Stimulated activated CD4-positive, alpha-beta T cell treated with anti-CD3 and anti-CD28 coated beads, Interleukin-4, amount 100 ng/mL, for 24 hours (primary cell): ENCODE measurements around the gene TAX1BP3.

Experiments
- DNase-seq: peaks from one replicate; pipeline ENCODE4 v3.0.0-alpha.2; 2020

Gene TAX1BP3

GRCh38 chr17:3688027-3688553 is 19.7 kb upstream of the TAX1BP3 start:
- DNase-seq = no peak

DNA sequence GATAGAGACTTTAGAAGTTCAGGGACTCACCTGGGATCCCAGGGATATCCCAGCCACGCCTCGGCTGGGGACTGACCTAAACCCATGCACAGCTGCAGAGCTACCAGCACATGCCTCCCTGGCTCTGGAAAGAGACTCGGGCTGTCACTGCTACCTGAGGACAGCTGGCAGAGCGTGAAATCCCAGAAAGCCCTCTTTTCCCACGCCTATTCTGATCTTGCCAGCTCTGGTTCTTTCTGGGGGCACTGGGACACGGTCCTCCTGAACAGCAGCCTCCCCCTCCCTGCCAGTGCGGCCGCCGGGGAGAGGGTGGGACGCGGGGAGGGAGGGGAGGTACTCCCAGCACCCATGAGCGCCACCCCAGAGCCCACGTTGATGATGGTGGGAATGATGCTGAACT is 16.8 kb upstream of the TAX1BP3 start:
- DNase-seq = no peak

GRCh38 chr17:3683054-3683511 is 14.7 kb upstream of the TAX1BP3 start:
- DNase-seq = peak; percentile 65

- no peak for DNase-seq
Measured at GRCh38 chr17:3682033-3682432, 13.7 kb upstream of the TAX1BP3 start.

DNA sequence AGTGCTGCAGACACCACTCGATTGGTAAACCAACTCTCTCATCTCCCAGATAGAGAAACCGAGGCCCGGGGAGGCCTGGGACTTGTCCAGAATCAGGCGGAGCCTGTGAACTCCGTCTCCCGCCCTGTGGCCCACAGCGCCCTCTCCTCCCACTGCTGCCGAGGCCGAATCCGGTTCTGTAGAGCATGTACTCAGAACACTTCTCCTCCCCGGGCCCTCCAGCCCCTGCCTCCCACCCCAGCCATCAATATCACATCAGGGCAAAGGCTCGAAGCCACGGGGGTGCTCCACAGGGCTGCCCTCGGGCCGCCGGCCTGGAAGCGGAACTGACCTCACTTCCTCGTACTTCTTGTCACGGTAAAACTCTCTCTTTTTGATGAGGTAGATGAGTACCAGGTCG is 13.2 kb upstream of the TAX1BP3 start:
- no peak for DNase-seq

DNA sequence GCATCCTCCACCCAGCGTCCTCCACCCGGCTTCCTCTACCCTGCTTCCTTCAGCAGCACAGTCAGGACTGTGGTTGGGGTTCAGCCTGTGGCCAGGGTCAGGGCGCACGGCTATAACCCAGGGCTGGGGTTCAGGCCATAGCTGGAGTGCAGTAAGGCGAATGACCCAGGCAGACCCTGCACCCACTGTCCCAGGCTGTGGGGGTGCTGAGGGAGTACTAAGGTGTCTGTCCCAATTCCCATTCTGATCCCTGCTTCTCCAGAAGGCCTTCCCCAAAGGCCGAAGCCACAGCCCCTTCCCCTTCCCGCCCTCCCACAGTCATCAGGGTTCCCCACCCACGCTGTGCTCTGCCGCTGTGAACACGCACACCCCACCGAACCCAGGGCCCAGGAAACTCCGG is 12.7 kb upstream of the TAX1BP3 start:
- DNase-seq = no peak

DNA sequence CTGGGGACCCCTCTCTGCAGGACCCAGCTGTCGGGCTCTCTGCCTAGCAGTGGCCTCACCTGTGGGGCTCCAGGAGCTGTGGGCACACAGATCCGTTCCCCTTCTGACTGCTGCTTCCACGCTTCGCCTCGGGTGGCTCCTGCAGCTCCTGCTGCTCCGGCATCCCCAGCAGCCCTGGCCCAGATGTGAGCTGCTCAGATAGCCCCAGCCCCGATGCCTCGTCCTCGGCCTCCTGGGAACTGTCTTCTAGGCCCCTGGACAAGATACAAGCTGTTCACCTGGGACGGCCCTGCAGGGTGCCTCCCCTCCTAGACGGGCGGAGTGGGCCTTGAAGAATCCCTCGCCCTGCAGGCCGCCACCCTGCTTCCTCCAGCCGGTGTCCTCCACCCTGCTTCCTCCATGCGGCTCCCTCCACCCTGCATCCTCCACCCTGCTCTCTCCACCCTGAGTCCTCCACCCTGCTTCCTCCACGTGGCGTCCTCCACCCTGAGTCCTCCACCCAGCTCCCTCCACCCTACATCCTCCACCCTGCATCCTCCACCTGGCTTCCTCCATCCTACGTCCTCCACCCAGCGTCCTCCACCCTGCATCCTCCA is 11.3 kb upstream of the TAX1BP3 start:
- DNase-seq = no peak

- DNase-seq = no peak
Measured at GRCh38 chr17:3678821-3679530, 10.6 kb upstream of the TAX1BP3 start.

DNA sequence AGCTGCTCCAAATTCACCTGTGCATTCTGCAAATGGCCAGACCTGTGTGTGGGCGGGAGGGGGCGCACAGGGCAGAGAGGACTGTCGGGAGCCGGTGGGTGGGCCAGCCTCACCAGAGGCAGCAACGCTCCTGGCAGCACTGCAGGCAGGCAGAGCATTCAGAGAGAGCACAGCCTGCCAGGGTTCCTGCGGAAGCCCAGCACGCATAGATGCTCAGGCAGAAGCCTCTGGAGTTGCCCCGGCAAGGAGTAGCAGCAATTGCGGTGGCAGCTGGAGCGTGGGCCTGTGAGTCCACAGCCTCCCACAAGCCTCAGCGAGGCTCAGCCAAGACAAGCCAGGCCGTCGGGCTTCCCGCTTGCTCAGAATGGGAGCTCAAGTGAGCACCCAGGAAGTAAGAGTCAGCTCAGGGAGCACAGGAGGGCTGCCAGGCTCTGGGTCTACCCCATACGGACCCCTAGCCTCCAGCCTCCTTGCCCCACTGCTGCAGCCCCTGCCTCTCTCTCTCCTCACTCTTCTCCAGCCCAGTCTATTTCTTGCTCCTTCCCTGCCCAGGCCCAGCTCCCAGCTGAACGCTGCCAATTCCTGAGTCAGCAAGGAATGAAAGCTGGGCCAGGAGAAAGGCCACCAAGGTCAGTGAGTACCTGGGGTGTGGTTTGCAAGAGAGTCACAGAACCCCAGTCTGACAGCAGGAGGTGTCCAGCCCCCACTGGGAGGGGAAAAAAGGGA is 9.9 kb upstream of the TAX1BP3 start:
- DNase-seq = no peak

- no peak for DNase-seq
Measured at GRCh38 chr17:3675886-3676285, 7.5 kb upstream of the TAX1BP3 start.

DNA sequence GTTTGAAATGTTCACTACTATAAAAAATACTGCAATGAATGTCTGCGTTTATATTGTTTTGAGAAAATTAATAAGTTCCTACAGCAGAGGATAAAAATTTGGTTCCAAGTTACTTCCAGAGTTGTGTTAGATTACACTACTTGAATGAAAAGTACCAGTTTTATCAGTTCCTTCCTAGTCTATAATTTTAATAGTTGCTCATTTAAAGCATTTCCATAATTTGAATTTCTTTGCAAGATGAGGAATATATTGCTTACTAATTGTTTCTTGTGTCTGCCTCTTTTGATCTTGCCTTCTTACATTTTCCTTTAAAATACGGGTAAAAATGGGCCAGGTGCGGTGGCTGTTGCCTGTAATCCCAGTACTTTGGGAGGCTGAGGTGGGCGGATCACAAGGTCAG is 4.2 kb upstream of the TAX1BP3 start:
- DNase-seq = no peak

DNA sequence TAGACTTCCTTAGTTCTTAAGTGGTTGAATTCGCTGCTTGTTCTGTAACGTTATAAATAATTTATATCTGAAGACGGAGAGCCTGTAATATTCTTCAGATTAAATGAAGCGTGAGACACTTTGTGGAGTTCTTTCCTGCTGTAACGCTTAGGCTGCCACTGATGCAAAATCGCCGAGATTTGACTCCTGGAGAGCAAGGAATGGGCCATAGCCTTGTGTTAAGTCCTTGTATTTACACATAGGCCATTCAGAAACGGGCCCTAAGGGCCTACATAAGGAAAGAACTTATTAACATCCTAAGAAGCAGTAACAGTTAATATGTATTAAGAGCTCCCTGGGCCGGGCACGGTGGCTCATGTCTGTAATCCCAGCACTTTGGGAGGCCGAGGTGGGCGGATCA is 1.2 kb upstream of the TAX1BP3 start:
- no peak for DNase-seq

GRCh38 chr17:3669085-3669347 is 638 bp upstream of the TAX1BP3 start:
- no peak for DNase-seq

DNA sequence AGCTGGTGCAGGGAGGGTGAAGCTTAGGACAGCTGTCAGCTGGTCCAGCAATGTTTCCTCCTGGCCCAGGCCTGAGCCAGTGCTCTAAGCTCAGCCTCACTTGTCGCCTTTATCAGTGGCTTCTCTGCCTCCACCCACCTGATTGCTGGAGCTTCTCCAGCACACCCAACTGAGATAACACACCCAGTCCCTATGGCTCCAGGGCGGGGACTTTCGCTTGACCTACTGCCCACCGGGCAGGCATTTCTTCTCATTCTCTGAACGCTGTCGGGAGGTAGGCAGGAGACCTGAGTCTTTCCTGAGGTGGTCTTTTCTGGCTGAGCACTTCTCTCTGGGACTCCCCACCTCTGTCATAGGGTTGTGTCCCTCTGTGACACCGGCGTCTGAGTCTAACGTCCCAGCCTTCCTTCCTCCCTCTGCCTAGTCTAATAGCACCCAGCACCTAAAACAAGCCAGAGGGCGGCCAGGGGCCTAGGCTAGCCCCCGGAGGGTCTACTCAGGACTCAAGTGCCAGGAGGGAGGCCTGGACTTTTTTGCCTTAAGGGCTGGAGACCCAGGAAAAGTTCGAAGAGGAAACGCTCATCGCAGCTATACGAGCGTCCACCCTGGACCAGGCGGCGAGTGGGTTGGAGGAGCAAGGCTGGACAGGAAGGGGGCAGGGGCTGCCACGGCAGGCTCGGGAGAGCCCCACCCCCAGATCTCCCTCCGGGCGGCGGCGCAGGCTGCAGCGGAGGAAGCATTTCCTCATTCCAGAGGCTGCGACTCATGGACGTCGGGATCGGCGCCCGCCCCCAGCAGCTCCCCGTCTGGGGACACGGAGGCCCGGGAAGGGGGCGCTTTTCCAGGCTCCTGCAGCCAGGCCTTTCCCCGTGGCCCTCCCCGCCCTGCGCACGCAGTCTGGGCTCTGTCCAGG is 756 bp downstream of the TAX1BP3 start:
- DNase-seq = no peak

DNA sequence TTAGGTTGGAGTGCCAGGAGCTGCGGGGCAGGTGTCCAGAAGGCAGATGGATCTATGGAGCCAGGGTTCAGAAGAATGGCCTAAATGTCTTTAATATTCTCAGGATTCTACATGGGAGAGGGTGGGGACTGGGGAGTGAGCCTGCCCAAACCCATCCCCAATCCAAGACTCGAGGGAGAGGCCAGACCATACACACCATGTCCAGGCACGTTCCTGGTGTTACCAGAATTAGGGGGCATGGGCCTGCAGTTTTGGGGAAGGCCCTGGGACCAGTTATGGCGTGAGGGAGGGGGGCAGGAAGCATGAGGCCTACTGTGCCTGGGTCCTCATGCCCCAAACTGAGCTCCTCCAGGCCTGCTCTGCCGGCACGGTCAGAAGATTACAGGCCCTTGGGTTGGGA is 1.9 kb downstream of the TAX1BP3 start:
- DNase-seq = no peak

- no peak for DNase-seq
Measured at GRCh38 chr17:3665834-3666233, 2.5 kb downstream of the TAX1BP3 start.

GRCh38 chr17:3663102-3664011 is 5.0 kb downstream of the TAX1BP3 start:
- DNase-seq = no peak

- DNase-seq = no peak
Measured at GRCh38 chr17:3660311-3660891, 8.0 kb downstream of the TAX1BP3 start.

GRCh38 chr17:3659541-3660111 is 8.8 kb downstream of the TAX1BP3 start:
- DNase-seq = no peak

- no peak for DNase-seq
Measured at GRCh38 chr17:3658784-3659449, 9.5 kb downstream of the TAX1BP3 start.
